MG63 (cell line): ENCODE measurements around the gene FGFR2. TPM values are rescaled to one million over a fixed set of nuclear protein-coding genes. Genes with fewer than 3 reads are reported as not detected.

Source experiments
- DNase-seq: peaks from one replicate; pipeline ENCODE4 v3.0.0-alpha.2; 2020
- H3K27me3 ChIP-seq: fragments of 250-450 bp; sonication (Bioruptor Pico); 2 replicates; pipeline ENCODE4 v1.5.1; 2020; ENCODE audit warnings: mild to moderate bottlenecking, moderate library complexity
- H3K36me3 ChIP-seq: fragments of 250-450 bp; sonication (Bioruptor Pico); 2 replicates; pipeline ENCODE4 v1.5.1; 2020; ENCODE audit warnings: mild to moderate bottlenecking, moderate library complexity
- H3K4me3 ChIP-seq: fragments of 250-450 bp; sonication (Bioruptor Pico); 2 replicates; pipeline ENCODE4 v1.5.1; 2020; ENCODE audit warnings: mild to moderate bottlenecking, moderate library complexity
- H3K9me3 ChIP-seq: fragments of 250-450 bp; sonication (Bioruptor Pico); 2 replicates; pipeline ENCODE4 v1.5.1; 2020; ENCODE audit warnings: mild to moderate bottlenecking, moderate library complexity
- total RNA-seq: library from RNA; depleted of rRNA; stranded (reverse); fragments of >200 nt; shearing (Covaris generic); gene quantifications from 2 replicates; pipeline ENCODE4 v1.2.3, GENCODE V29; 2014; ENCODE audit warnings: low replicate concordance

The FGFR2 gene
- total RNA-seq, 1 experiment from 2014 or later = 6.3 TPM

DNA sequence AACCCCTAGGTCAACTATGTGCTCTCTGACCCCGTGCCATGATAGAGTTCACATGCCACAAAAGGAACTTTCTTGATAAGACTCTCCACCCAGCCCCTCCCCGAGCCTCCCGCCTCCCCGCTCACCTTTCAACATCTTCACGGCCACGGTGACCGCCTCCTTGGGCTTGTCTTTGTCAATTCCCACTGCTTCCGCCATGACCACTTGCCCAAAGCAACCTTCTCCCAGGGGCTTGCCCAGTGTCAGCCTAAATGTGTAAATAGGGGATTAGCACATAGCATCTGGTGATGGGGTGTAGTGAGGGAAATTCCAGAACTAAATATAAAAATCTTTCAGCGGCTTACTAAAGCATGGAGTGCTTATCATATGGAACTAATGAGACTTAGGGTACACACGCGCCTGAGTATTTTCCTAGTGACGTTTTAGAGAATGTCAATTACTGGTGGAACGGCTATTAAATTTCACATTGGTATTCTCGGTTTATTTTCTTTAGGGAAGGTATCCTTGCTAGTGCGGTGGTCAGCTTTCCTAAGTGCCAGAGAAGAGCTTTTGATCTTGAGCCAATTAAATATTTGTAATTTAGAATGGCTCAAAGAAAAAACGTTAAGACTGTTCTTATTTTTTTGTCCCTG is 97.4 kb downstream of the FGFR2 start:
- no peaks in the 10 kb centered on the region for H3K9me3 ChIP-seq
- DNase-seq = no peak
- H3K27me3 ChIP-seq = no peaks in the 10 kb centered on the region
- no peak overlapping the region for H3K4me3 ChIP-seq
- H3K36me3 ChIP-seq = no peaks in the 10 kb centered on the region

DNA sequence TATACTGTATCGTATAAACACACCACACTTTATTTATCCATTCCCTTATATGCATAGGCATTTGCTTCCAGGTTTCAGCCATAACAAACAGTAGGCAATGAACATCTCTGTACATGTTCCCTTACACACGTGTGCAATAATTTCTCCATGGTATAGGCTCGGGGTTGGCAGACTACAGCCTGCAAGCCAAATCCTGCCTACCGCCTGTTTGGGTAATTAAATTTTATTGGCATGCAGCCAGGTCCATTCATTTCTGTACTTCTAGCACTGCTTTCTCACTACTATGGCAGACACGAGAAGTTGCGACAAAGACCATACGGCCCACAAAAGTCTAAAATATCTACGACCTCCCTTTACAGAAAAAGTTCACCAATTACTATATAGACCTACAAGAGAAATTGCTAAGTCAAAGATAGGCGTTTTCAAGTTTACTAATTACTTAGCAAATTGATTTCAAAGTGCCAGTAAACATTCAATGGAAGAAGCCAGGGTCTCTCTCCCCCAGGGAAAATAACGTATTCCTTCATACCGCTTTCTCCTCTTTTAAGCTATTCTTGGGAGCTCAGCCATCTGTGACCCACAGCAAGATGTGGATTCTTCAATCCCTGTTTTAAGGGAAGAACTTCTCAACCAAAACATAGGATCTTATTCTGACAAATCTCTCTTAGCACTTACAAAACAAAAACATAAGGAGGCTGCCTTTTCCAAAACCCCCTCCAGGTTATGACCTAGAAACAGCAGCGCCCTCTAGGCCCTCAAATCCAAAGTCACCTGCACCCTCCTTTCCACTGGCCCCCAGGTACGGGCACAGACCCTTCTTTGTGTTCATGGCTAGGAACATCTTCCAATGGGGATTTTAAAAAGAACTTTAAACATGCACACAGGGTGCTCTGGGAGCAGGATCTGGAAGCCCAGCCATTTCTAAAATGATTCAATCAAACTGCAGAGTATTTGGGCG is 100.5 kb downstream of the FGFR2 start:
- no peaks in the 10 kb centered on the region for H3K27me3 ChIP-seq
- H3K4me3 ChIP-seq = no peak overlapping the region
- H3K36me3 ChIP-seq = no peaks in the 10 kb centered on the region
- DNase-seq = no peak
- no peaks in the 10 kb centered on the region for H3K9me3 ChIP-seq

DNA sequence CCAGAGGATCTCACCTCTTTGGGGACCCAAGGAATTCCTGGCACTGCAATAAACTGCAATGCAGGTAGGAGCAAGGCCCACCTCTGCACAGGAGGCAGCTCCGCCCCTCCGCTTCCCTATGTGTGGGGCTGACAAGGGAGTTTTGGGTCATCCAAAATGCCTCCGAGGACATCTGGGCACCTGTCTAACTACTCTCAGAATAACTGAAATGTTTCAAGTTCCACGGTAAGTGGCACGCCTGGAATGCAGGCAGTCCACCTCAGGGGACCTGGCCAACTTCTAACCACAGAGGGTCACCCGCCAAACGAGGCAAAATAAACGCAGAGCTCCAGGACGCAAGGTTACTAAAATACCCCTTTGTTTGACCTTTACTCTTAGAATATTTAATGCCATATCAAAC is 102.5 kb downstream of the FGFR2 start:
- Histone ChIP-seq H3K4me3 (no peak overlapping the region), H3K27me3 (no peaks in the 10 kb centered on the region), H3K9me3 (no peaks in the 10 kb centered on the region), H3K36me3 (no peaks in the 10 kb centered on the region)
- DNase-seq = no peak

DNA sequence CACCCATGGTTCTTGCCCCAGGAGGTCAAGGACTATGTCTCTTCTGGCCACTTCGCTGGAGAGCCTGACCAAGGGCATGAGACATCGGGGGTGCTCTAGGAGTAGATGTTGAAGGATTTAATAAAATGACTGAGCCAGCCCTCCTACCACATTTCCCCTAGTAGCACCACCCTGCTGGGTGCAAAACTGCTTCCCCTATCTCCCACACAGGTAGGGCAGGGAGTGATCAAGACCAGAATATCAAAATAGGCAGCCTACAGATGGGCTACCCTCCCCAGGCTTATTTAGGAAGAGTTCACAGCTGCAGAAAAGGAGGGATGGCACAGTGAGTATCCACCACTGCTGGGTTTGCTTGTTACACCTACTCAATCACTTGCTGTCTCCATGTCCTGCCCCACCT is 103.9 kb downstream of the FGFR2 start:
- Histone ChIP-seq H3K27me3 (no peaks in the 10 kb centered on the region), H3K9me3 (peaks cover 2% of the 10 kb centered on the region; the same call in 1 of the 2 replicates), H3K36me3 (no peaks in the 10 kb centered on the region), H3K4me3 (no peak overlapping the region)
- DNase-seq = no peak

DNA sequence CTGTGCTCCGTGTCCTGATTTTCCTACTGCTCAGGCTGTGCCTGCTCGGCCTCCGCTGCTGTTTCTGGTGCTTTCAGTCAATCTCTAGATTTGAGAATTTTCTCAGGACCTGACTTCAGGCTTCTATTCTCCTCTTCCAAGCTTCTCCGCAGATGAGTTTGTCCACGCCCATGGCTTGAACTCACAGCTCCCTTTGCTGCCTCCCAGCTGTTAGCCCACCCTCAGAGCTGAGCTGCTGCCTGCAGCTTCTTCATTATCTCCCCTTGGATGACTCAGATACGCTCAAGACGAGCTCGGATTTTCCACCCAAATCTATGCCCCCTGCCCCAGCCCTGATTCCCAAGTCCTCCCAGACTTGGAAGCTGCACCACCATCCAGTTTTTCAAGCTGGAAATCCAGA is 104.7 kb downstream of the FGFR2 start:
- no peak overlapping the region for H3K4me3 ChIP-seq
- no peaks in the 10 kb centered on the region for H3K36me3 ChIP-seq
- H3K9me3 ChIP-seq = peaks cover 2% of the 10 kb centered on the region; the same call in 1 of the 2 replicates
- H3K27me3 ChIP-seq = no peaks in the 10 kb centered on the region
- DNase-seq = no peak

DNA sequence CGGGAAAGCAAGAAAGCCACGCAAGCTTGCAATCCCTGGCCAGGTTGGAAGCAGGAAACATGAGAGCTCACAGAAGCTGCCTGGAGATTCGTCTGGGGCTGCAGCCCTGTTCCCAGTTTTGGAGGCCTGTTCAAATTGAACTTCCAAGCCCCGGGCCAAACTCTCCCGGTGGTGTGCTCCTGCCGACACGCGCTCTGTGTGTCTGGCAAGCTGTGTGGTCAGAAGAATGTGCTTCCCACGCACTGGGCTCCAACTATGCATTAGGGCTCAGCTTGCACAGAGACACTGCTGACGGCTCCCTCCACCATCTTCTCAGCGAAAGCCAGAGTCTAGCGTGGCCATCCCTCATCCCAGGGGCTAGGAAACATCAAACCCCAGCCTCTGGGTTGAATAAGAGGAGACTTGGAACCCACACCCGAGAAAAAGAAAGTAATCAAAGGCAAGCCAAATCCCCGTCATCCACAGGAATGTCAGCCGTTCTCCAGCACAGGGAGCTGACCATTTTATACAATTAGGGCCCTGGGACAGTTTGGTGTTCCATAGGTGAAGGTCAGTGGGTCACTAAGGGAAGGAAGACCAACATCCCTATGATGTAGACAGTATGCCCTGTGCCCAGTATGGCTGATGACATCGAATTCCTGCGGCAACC is 107.2 kb downstream of the FGFR2 start:
- H3K4me3 ChIP-seq = no peak overlapping the region
- no peaks in the 10 kb centered on the region for H3K36me3 ChIP-seq
- peak; percentile 61 for DNase-seq
- H3K9me3 ChIP-seq = peaks cover 2% of the 10 kb centered on the region; the same call in 1 of the 2 replicates
- no peaks in the 10 kb centered on the region for H3K27me3 ChIP-seq

DNA sequence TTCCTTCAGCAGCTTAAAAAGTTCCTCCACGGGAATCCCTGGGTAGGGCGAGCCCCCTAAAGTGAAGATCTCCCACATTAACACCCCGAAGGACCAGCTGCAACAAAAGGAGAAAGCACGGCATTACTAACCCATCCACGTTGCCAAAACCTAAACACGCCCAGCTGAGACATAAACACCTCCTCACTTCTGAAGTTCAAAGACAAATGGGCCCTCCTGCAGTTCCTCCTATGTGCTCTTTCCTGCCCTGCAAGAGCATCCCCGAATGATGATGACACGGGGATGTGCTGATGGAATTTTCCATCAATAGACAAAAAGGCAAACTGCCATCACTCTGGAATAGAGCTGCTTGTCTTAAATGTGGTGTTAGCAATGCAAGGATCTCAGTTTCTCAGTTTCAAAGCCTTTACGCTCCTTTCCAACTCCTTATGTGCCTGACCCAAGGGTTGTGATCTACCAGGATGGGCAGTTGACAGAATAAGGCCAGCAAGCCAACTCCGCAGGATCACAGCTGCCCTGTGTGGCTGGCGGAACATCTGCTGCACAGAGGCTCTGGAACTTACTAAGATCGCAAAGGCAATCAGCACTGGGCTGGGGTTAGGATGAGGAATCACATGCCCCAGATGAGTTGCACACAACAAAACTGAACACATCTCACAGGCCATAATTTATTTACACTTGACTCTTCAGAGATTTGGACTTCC is 112.7 kb downstream of the FGFR2 start:
- H3K9me3 ChIP-seq = peaks cover 2% of the 10 kb centered on the region; the same call in 1 of the 2 replicates
- no peak for DNase-seq
- H3K4me3 ChIP-seq = no peak overlapping the region
- H3K27me3 ChIP-seq = no peaks in the 10 kb centered on the region
- no peaks in the 10 kb centered on the region for H3K36me3 ChIP-seq

DNA sequence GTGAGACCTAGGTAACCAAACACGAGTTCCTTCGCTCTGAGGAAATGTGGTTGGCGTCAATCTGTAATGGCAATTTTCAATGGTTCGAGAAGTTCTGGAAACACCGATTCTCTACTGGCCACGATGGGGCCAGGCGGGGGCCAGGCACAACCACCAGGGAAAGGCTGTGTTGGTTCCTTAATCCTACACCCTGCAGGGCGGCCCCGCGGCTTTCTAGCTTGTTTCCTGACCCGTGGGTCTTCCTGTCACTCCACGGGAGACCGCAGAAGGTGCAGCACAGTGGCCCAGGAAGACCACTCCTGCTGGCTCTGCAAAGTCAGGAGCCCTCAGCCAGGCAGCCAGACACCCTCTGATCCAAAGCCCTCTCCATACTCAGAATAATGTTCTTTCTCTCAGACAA is 113.4 kb downstream of the FGFR2 start:
- Histone ChIP-seq H3K27me3 (no peaks in the 10 kb centered on the region), H3K4me3 (no peak overlapping the region), H3K9me3 (no peaks in the 10 kb centered on the region), H3K36me3 (no peaks in the 10 kb centered on the region)
- DNase-seq = no peak

DNA sequence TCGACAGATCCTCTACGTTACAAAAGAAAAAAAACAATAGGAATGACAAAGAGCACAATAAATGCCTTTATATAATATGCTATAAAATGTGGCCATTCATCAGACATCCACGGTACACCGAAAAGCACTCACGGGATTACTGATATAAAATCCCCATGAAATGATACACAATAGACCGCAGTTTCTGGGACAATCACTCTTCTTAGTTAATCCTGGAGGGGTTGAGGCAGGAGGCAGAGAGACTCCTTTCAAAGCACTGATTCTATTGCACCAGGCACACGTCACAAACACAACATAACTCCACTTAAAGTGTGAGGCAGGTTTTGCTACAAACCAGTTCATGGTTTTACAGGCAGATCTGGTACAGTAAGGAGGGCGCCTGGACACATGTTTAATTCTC is 113.8 kb downstream of the FGFR2 start:
- Histone ChIP-seq H3K4me3 (no peak overlapping the region), H3K9me3 (no peaks in the 10 kb centered on the region), H3K27me3 (no peaks in the 10 kb centered on the region), H3K36me3 (no peaks in the 10 kb centered on the region)
- DNase-seq = no peak

DNA sequence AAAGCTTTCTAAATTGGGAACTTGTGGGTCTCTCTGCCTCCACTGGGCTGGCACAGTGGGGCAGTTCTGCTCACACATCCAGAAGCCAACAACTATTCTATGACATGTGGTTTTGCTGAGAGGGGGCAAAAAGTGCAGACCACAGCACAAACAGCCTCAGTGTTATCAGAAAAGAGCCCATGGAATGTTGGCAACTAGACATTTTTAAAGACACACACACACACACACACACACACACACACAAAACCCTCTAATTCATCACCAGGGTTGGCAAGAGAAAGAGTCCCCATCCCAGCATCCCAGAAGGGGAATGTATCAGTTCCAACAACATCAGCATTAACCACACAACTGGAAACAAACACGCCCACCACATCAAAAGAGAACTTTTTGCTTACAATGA is 117.1 kb downstream of the FGFR2 start:
- Histone ChIP-seq H3K36me3 (no peaks in the 10 kb centered on the region), H3K4me3 (no peak overlapping the region), H3K9me3 (no peaks in the 10 kb centered on the region), H3K27me3 (no peaks in the 10 kb centered on the region)
- DNase-seq = no peak

DNA sequence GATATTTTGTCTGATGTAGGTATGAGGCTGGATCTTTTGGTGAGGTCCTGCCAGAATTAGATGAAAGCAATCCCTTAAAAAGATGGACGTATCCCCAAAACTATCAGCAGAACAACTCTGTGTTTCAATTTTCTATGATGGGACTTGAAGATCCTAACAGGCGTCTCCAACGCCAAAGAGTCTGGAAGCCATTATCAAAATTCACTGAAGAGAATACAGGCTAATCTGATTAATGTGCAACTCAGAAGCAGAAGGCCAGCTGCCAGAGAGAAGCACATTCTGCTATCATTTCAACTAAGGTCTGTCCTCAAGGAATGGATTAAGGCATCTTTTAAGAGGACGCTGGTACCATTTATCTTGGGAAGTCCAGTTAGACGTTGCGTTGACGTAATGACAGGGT is 119.7 kb downstream of the FGFR2 start:
- Histone ChIP-seq H3K36me3 (no peaks in the 10 kb centered on the region), H3K4me3 (no peak overlapping the region), H3K9me3 (no peaks in the 10 kb centered on the region), H3K27me3 (no peaks in the 10 kb centered on the region)
- no peak for DNase-seq

DNA sequence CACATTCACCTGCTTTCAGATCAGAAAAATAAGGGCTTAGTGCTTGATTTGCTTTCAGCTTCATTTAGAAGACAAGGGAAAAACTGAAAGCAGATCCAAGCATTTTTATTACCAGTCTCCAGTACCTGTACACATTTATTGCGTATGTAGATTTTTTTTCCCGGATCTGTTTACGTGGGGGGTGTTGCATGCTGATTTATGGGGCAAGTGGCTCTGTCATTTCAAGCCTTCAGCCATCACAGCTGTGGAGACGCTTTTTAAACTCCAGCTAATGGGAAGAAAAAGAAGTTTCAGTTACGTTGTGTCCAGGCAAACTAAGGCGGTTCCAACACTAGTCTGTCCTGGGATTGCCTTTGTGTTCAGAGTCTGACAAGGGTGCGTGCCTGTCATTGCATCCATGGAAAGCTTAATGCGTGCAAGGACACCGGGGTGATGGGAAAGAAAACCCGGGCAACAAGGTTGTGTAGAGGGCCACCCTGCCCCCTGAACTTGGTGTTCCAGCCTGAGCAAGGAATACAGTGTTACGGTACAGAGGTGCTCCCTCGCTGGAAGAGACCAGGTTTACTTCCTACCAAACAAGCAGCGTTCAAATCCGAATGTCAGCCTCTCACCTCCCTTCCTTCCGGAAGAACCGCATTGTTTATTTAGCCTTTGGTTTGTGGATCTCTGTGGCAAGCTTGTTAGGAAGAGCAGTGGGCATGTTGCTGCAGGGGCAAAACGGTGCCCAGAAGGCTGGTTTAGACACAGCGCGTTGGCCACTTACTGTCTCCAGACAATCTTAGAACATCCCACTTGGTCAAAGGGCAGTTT is 128.2 kb downstream of the FGFR2 start:
- Histone ChIP-seq H3K9me3 (no peaks in the 10 kb centered on the region), H3K4me3 (no peak overlapping the region), H3K36me3 (no peaks in the 10 kb centered on the region), H3K27me3 (no peaks in the 10 kb centered on the region)
- no peak for DNase-seq

DNA sequence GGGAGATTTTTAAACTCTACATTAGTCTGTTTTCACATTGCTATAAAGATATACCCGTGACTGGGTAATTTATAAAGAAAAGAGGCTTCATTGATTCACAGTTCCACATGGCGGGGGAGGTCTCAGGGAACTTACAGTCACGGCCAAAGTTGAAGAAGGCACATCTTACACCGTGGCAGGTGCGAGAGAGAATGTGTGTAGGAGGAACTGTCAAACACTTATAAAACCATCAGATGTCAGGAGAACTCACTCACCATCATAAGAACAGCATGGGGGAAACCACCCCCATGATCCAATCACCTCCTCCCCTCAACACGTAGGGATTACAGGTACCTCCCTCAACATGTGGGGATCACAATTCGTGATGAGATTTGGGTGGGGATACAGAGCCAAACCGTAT is 129.5 kb downstream of the FGFR2 start:
- Histone ChIP-seq H3K36me3 (no peaks in the 10 kb centered on the region), H3K9me3 (no peaks in the 10 kb centered on the region), H3K27me3 (no peaks in the 10 kb centered on the region), H3K4me3 (no peak overlapping the region)
- no peak for DNase-seq

DNA sequence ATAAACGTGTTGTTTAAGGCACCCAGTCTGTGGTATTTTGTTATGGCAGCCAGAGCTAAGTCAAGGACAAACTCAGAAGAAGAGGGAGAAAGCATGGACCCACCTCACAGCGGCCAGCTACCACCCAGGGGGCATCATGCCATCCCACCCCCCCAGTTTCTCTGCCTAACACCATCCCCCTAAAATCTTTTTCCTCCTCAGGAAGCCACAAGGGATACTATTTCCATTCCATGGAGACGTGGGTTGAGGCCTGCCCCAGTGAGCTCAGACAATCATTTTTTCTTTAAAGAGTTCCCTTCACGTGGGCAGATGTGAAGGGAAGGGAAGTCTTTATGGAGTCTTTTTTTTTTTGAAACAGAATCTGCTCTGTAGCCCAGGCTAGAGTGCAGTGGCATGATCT is 131.8 kb downstream of the FGFR2 start:
- Histone ChIP-seq H3K9me3 (no peaks in the 10 kb centered on the region), H3K4me3 (no peak overlapping the region), H3K36me3 (no peaks in the 10 kb centered on the region), H3K27me3 (no peaks in the 10 kb centered on the region)
- no peak for DNase-seq

DNA sequence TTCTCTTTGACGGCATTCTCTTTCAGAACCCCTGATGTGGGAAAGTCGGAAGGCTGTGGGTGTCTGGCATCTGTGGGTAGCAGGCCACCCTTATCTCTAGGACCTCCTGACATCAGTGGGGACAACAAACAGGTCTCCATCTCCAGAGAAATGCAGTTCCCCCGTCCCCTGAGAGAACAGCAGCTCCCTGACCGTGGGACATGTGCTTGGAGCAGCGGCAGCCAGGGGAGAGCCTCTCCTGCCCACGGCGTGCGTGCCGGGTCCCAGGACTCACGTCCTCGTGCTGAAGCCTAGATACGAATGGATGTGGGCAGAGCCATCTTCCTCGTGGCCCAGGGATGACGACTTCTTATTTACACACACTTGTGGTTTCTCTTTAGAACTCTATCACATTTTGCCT is 133.0 kb downstream of the FGFR2 start:
- no peak overlapping the region for H3K4me3 ChIP-seq
- no peaks in the 10 kb centered on the region for H3K27me3 ChIP-seq
- no peaks in the 10 kb centered on the region for H3K36me3 ChIP-seq
- DNase-seq = no peak
- no peaks in the 10 kb centered on the region for H3K9me3 ChIP-seq

DNA sequence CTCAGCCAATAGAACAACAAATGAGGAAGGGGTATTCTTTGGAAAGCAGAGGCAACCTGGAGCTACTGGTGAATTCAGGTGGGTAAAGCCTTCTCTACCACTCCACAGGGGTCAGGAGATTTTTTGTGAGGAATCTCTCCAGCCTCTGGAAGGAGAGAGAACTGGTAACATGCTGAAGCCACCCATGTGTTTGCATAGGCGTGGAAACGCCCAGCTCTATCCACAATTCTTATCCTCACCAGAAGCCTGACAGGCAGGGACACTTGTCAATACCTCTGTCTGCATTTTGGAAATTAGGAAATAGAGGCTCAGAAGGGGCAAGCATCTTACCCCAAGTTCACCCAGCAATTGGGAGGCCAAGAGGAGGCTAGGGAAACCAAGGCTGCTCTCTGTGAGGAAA is 133.7 kb downstream of the FGFR2 start:
- Histone ChIP-seq H3K4me3 (no peak overlapping the region), H3K36me3 (no peaks in the 10 kb centered on the region), H3K9me3 (no peaks in the 10 kb centered on the region), H3K27me3 (no peaks in the 10 kb centered on the region)
- DNase-seq = no peak
